Skeletal muscle cell (primary cell): ENCODE data around the gene STK4.

Experiments
- DNase-seq: peaks from one replicate; pipeline ENCODE4 v3.0.0-alpha.2; 2010; ENCODE audit warnings: low read depth
- H3K4me3 ChIP-seq: 2 replicates; pipeline ENCODE4 v1.5.1; 2011; ENCODE audit warnings: low read depth, mild to moderate bottlenecking, control low read depth, low read length, moderate library complexity

Gene STK4

GRCh38 chr20:44966030-44966961 lies at the start of gene STK4:
TSS of gene STK4 (plus strand) at chr20:44966512. CDS start at chr20:44966569, 57 bp downstream.
- peak; percentile 66 for DNase-seq

GRCh38 chr20:44916586-44916985 lies 49.7 kb upstream of the STK4 start:
- DNase-seq = no peak
- no peak overlapping the region for H3K4me3 ChIP-seq

More at GRCh38 chr20:44966030-44966961, at the start of gene STK4:
- H3K4me3 ChIP-seq = peak within 1 kb of the TSS; percentile 96

- H3K4me3 ChIP-seq = no peak overlapping the region
- no peak for DNase-seq
Observed at GRCh38 chr20:44917399-44917798, 48.9 kb upstream of the STK4 start.

- H3K4me3 ChIP-seq = no peak overlapping the region
- no peak for DNase-seq
Observed at GRCh38 chr20:44918342-44918741, 48.0 kb upstream of the STK4 start.

GRCh38 chr20:44918761-44919160 lies 47.6 kb upstream of the STK4 start:
- H3K4me3 ChIP-seq = no peak overlapping the region

GRCh38 chr20:44921447-44921846 lies 44.9 kb upstream of the STK4 start:
- H3K4me3 ChIP-seq = no peak overlapping the region
- no peak for DNase-seq

More at GRCh38 chr20:44918761-44919160, 47.6 kb upstream of the STK4 start:
- DNase-seq = no peak

GRCh38 chr20:44924541-44924940 lies 41.8 kb upstream of the STK4 start:
- DNase-seq = no peak
- no peak overlapping the region for H3K4me3 ChIP-seq

- DNase-seq = no peak
Observed at GRCh38 chr20:44928595-44928994, 37.7 kb upstream of the STK4 start.

GRCh38 chr20:44930517-44931168 lies 35.7 kb upstream of the STK4 start:
- no peak for DNase-seq
- no peak overlapping the region for H3K4me3 ChIP-seq

More at GRCh38 chr20:44928595-44928994, 37.7 kb upstream of the STK4 start:
- no peak overlapping the region for H3K4me3 ChIP-seq

- DNase-seq = no peak
- H3K4me3 ChIP-seq = no peak overlapping the region
Observed at GRCh38 chr20:44931911-44932310, 34.4 kb upstream of the STK4 start.

GRCh38 chr20:44932916-44933315 lies 33.4 kb upstream of the STK4 start:
- no peak overlapping the region for H3K4me3 ChIP-seq
- DNase-seq = no peak

GRCh38 chr20:44936510-44936909 lies 29.8 kb upstream of the STK4 start:
- H3K4me3 ChIP-seq = no peak overlapping the region
- DNase-seq = no peak

GRCh38 chr20:44938637-44939036 lies 27.7 kb upstream of the STK4 start:
- DNase-seq = no peak
- H3K4me3 ChIP-seq = no peak overlapping the region

- DNase-seq = no peak
- H3K4me3 ChIP-seq = no peak overlapping the region
Observed at GRCh38 chr20:44941120-44941691, 25.1 kb upstream of the STK4 start.

GRCh38 chr20:44942264-44942973 lies 23.9 kb upstream of the STK4 start:
- H3K4me3 ChIP-seq = no peak overlapping the region
- no peak for DNase-seq

GRCh38 chr20:44943828-44944227 lies 22.5 kb upstream of the STK4 start:
- H3K4me3 ChIP-seq = no peak overlapping the region
- no peak for DNase-seq

GRCh38 chr20:44945261-44945660 lies 21.1 kb upstream of the STK4 start:
- no peak overlapping the region for H3K4me3 ChIP-seq
- no peak for DNase-seq

- DNase-seq = no peak
Observed at GRCh38 chr20:44946271-44946852, 19.9 kb upstream of the STK4 start.

GRCh38 chr20:44948107-44948506 lies 18.2 kb upstream of the STK4 start:
- H3K4me3 ChIP-seq = no peak overlapping the region
- no peak for DNase-seq

More at GRCh38 chr20:44946271-44946852, 19.9 kb upstream of the STK4 start:
- no peak overlapping the region for H3K4me3 ChIP-seq
